HG03457 (cell line): ENCODE measurements around the gene LIF.

Source experiments
- ATAC-seq: cut with Tn5 transposase; IDR thresholded peaks from one replicate; pipeline ENCODE4 v1.9.1; 2021; ENCODE audit warnings: moderate number of reproducible peaks; ENCODE audit not compliant: unreplicated experiment

LIF gene

DNA sequence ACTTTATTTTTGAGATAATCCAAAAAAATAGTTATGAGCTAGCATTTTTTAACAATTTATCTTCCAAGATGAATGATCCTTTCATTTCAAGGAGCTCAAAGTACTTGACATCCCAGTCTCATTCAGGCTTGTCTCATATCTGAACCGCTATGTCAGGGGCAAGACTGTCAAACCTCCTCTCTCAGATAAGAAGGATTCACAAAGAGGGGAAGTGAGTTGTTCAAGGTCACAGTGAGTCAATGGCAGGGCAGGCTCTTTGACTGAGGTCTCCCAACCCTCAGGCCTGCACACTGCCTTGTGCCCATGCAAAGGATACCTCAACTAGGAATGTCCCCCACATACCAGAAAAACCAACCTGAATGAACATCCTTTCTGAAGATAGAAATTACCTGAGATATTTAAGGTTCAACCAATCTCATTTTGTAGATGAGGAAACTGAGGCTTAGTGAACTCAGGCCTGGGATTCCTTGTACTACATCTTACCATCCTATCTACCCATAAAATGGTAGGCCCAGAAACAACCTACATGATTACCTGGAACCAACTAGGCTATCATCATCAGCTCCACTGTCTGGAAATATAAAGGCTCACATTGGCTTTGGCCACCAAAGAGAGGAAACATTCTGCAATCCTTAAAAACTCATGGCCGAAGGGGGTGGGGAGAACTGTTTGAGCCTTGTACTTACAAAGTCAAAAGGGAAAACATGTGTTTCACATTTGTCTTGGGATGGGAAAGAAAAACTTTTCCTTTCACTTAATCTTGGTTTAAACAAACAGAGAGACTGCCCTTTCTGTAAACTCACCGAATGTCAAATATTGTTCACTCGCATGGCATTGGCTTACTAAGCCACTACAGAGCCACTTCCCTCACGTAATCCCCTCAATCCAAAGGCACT is 51.1 kb downstream of the LIF start:
- ATAC-seq, result no peak

- ATAC-seq, result no peak
Observed at GRCh38 chr22:30193031-30193775, 53.4 kb downstream of the LIF start.

DNA sequence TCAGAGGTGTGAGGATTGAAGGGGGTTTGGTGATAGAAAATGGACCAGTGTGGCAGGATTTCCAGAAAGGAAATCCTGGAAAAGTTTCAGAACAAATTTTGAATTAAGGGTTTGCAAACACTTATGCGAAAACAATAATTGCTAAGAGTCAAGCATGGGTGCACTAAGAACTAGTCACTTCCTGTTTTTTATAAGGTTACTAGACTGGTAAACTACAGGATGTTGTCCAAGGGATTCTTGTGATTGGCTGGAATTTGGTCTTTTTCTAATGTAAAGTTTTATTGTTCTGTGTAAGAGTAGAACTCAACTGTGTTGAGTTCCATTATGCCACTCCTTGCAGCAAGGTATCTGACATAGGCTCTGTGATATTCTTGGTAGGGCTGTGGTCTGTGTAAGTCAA is 54.1 kb downstream of the LIF start:
- ATAC-seq, result no peak

GRCh38 chr22:30191040-30191701 is 55.4 kb downstream of the LIF start:
- no peak for ATAC-seq

DNA sequence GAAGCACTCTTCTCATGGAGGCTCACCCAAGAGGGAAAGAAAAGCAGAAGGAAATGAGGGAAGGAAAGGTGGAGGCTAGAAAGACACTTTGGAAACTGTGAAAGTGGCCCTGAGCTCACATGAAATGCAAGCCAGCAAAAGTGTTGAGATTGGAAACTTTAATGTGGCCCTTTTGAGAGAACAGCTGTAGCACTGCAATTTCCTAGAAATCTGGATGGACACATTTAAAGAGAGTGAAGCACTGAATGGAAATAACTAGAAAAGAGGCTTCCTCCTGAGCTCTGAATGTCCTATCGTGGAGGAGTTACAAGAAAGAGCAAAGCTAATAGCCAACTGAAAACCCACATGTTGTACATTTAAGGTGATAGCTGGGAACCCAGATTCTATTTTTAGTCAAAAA is 56.0 kb downstream of the LIF start:
- ATAC-seq, result no peak
